ENCODE data around the gene EVC.

EVC gene

GRCh38 chr4:5785806-5786680, 75.0 kb downstream of the EVC start:
- no peak overlapping the region for H3K4me3 ChIP-seq (ENCODE audit: low read depth, low read length)

GRCh38 chr4:5787311-5787710, 76.3 kb downstream of the EVC start:
- H3K4me3 ChIP-seq (ENCODE audit: low read depth, low read length) = no peak overlapping the region
- no peak for TF ChIP-seq CTCF (IDR thresholded peaks at IDR 0.05; ENCODE audit: borderline replicate concordance, insufficient read depth, low read depth, low read length)

More at GRCh38 chr4:5785806-5786680, 75.0 kb downstream of the EVC start:
- no peak for TF ChIP-seq CTCF (IDR thresholded peaks at IDR 0.05; ENCODE audit: borderline replicate concordance, insufficient read depth, low read depth, low read length)

- TF ChIP-seq CTCF (IDR thresholded peaks at IDR 0.05; ENCODE audit: borderline replicate concordance, insufficient read depth, low read depth, low read length) = no peak
These were observed 77.1 kb downstream of the EVC start for GRCh38 chr4:5788144-5788543.

GRCh38 chr4:5789141-5789540, 78.1 kb downstream of the EVC start:
- H3K4me3 ChIP-seq (ENCODE audit: low read depth, low read length) = no peak overlapping the region
- no peak for TF ChIP-seq CTCF (IDR thresholded peaks at IDR 0.05; ENCODE audit: borderline replicate concordance, insufficient read depth, low read depth, low read length)

More at GRCh38 chr4:5788144-5788543, 77.1 kb downstream of the EVC start:
- no peak overlapping the region for H3K4me3 ChIP-seq (ENCODE audit: low read depth, low read length)

- H3K4me3 ChIP-seq (ENCODE audit: low read depth, low read length) = no peak overlapping the region
- no peak for TF ChIP-seq CTCF (IDR thresholded peaks at IDR 0.05; ENCODE audit: borderline replicate concordance, insufficient read depth, low read depth, low read length)
These were observed 79.5 kb downstream of the EVC start for GRCh38 chr4:5790546-5790857.

- H3K4me3 ChIP-seq (ENCODE audit: low read depth, low read length) = no peak overlapping the region
- TF ChIP-seq CTCF (IDR thresholded peaks at IDR 0.05; ENCODE audit: borderline replicate concordance, insufficient read depth, low read depth, low read length) = no peak
These were observed 80.7 kb downstream of the EVC start for GRCh38 chr4:5791654-5792053.

GRCh38 chr4:5793514-5793913, 82.5 kb downstream of the EVC start:
- H3K4me3 ChIP-seq (ENCODE audit: low read depth, low read length) = no peak overlapping the region
- TF ChIP-seq CTCF (IDR thresholded peaks at IDR 0.05; ENCODE audit: borderline replicate concordance, insufficient read depth, low read depth, low read length) = no peak

All from GM12875 (cell line).